Activated CD4-positive, alpha-beta T cell treated with anti-CD3 and anti-CD28 coated beads, Interleukin-2, amount 10 ng/mL, durations not matched to agents 7 days and 5 days (primary cell): ENCODE results near the gene ROBO1. TPM values are rescaled to one million over a fixed set of nuclear protein-coding genes. Genes with fewer than 3 reads are reported as not detected.
"Not testable (repeated sequence)": the region's sequence is repeated elsewhere in the genome, so short reads cannot be mapped to it uniquely, and the experiment has no call there.

Source experiments
- CTCF ChIA-PET: fragments of 350-600 bp; sonication (Branson Sonifier 250); formaldehyde crosslinking; loops from one replicate; lab custom pipeline; 2021; ENCODE audit warnings: antibody characterized with exemption; lab: Charles Lee
- POLR2A ChIA-PET: fragments of 350-600 bp; sonication (Branson Sonifier 250); formaldehyde crosslinking; loops from one replicate; lab custom pipeline; 2021; ENCODE audit warnings: antibody characterized with exemption; lab: Charles Lee
- DNase-seq: peaks from one replicate; pipeline ENCODE4 v3.0.0-alpha.2; 2020
- H3K27ac Mint-ChIP-seq: one replicate; pipeline ENCODE4 v1.8.0; 2021; ENCODE audit warnings: mild to moderate bottlenecking, moderate library complexity, mixed read lengths
- H3K27me3 Mint-ChIP-seq: one replicate; pipeline ENCODE4 v1.8.0; 2021; ENCODE audit warnings: mixed read lengths
- H3K36me3 Mint-ChIP-seq: one replicate; pipeline ENCODE4 v1.8.0; 2021; ENCODE audit warnings: low read depth, mixed read lengths
- H3K4me1 Mint-ChIP-seq: one replicate; pipeline ENCODE4 v1.8.0; 2021; ENCODE audit warnings: mixed read lengths
- H3K4me3 Mint-ChIP-seq: one replicate; pipeline ENCODE4 v1.8.0; 2021; ENCODE audit warnings: mild to moderate bottlenecking, moderate library complexity, mixed read lengths
- H3K9me3 Mint-ChIP-seq: one replicate; pipeline ENCODE4 v1.8.0; 2021; ENCODE audit warnings: mixed read lengths
- total RNA-seq, 2 experiments: library from RNA; stranded (reverse); gene quantifications; one replicate each; pipeline ENCODE4 v1.2.3, GENCODE V29; 2021

Gene ROBO1
- total RNA-seq, 2 experiments from 2014 or later, result 0.55 to 0.62 TPM

- no peak overlapping the region for H3K4me3 Mint-ChIP-seq
- no peak overlapping the region for H3K27ac Mint-ChIP-seq
- ChIA-PET CTCF (no interaction called here), POLR2A (no interaction called here)
- H3K36me3 Mint-ChIP-seq, result no peaks in the 10 kb centered on the region
- H3K27me3 Mint-ChIP-seq, result no peaks in the 10 kb centered on the region
- no peaks in the 10 kb centered on the region for H3K9me3 Mint-ChIP-seq
- no peaks in the 10 kb centered on the region for H3K4me1 Mint-ChIP-seq
- DNase-seq, result no peak
Observed at GRCh38 chr3:78698431-78698830, 1069.4 kb downstream of the ROBO1 start.

GRCh38 chr3:78697426-78697825, 1070.4 kb downstream of the ROBO1 start:
- Mint-ChIP-seq H3K27me3 (no peaks in the 10 kb centered on the region), H3K36me3 (no peaks in the 10 kb centered on the region), H3K4me3 (no peak overlapping the region), H3K9me3 (no peaks in the 10 kb centered on the region), H3K27ac (no peak overlapping the region), H3K4me1 (no peaks in the 10 kb centered on the region)
- no peak for DNase-seq
- CTCF ChIA-PET, result no interaction called here
- POLR2A ChIA-PET, result no interaction called here

GRCh38 chr3:78690766-78691165, 1077.0 kb downstream of the ROBO1 start:
- Mint-ChIP-seq H3K4me3 (no peak overlapping the region), H3K36me3 (no peaks in the 10 kb centered on the region), H3K9me3 (no peaks in the 10 kb centered on the region), H3K27ac (no peak overlapping the region), H3K4me1 (no peaks in the 10 kb centered on the region), H3K27me3 (no peaks in the 10 kb centered on the region)
- DNase-seq, result no peak
- ChIA-PET POLR2A (no interaction called here), CTCF (no interaction called here)

GRCh38 chr3:78689378-78689777, 1078.4 kb downstream of the ROBO1 start:
- Mint-ChIP-seq H3K36me3 (no peaks in the 10 kb centered on the region), H3K4me1 (no peaks in the 10 kb centered on the region), H3K9me3 (no peaks in the 10 kb centered on the region), H3K27me3 (no peaks in the 10 kb centered on the region), H3K4me3 (no peak overlapping the region), H3K27ac (no peak overlapping the region)
- ChIA-PET CTCF (no interaction called here), POLR2A (no interaction called here)
- no peak for DNase-seq

GRCh38 chr3:78687520-78687919, 1080.3 kb downstream of the ROBO1 start:
- ChIA-PET CTCF (no interaction called here), POLR2A (no interaction called here)
- H3K36me3 Mint-ChIP-seq, result no peaks in the 10 kb centered on the region
- no peaks in the 10 kb centered on the region for H3K4me1 Mint-ChIP-seq
- H3K9me3 Mint-ChIP-seq, result no peaks in the 10 kb centered on the region
- H3K27ac Mint-ChIP-seq, result no peak overlapping the region
- H3K27me3 Mint-ChIP-seq, result no peaks in the 10 kb centered on the region
- DNase-seq, result no peak
- H3K4me3 Mint-ChIP-seq, result no peak overlapping the region

GRCh38 chr3:78683284-78683683, 1084.5 kb downstream of the ROBO1 start:
- no peaks in the 10 kb centered on the region for H3K36me3 Mint-ChIP-seq
- H3K4me1 Mint-ChIP-seq, result no peaks in the 10 kb centered on the region
- H3K4me3 Mint-ChIP-seq, result no peak overlapping the region
- ChIA-PET POLR2A (no interaction called here), CTCF (no interaction called here)
- H3K9me3 Mint-ChIP-seq, result no peaks in the 10 kb centered on the region
- DNase-seq, result no peak
- H3K27me3 Mint-ChIP-seq, result no peaks in the 10 kb centered on the region
- no peak overlapping the region for H3K27ac Mint-ChIP-seq

- H3K36me3 Mint-ChIP-seq, H3K4me1 Mint-ChIP-seq, H3K27me3 Mint-ChIP-seq, POLR2A ChIA-PET, H3K27ac Mint-ChIP-seq, H3K9me3 Mint-ChIP-seq, DNase-seq, CTCF ChIA-PET, H3K4me3 Mint-ChIP-seq: not testable (repeated sequence)
Observed at GRCh38 chr3:78675119-78675805, 1092.5 kb downstream of the ROBO1 start.

GRCh38 chr3:78670746-78671145, 1097.1 kb downstream of the ROBO1 start:
- Mint-ChIP-seq H3K27me3 (no peaks in the 10 kb centered on the region), H3K27ac (no peak overlapping the region), H3K4me1 (no peaks in the 10 kb centered on the region), H3K9me3 (no peaks in the 10 kb centered on the region), H3K4me3 (no peak overlapping the region), H3K36me3 (no peaks in the 10 kb centered on the region)
- ChIA-PET CTCF (no interaction called here), POLR2A (no interaction called here)
- DNase-seq, result no peak

- H3K27ac Mint-ChIP-seq, result no peak overlapping the region
- CTCF ChIA-PET, result no interaction called here
- H3K27me3 Mint-ChIP-seq, result no peaks in the 10 kb centered on the region
- H3K9me3 Mint-ChIP-seq, result no peaks in the 10 kb centered on the region
- H3K36me3 Mint-ChIP-seq, result no peaks in the 10 kb centered on the region
- POLR2A ChIA-PET, result no interaction called here
- no peaks in the 10 kb centered on the region for H3K4me1 Mint-ChIP-seq
- no peak overlapping the region for H3K4me3 Mint-ChIP-seq
- DNase-seq, result no peak
Observed at GRCh38 chr3:78670094-78670493, 1097.7 kb downstream of the ROBO1 start.

GRCh38 chr3:78668302-78668701, 1099.5 kb downstream of the ROBO1 start:
- DNase-seq, result no peak
- ChIA-PET CTCF (no interaction called here), POLR2A (no interaction called here)
- H3K9me3 Mint-ChIP-seq, result no peaks in the 10 kb centered on the region
- no peak overlapping the region for H3K4me3 Mint-ChIP-seq
- H3K4me1 Mint-ChIP-seq, result no peaks in the 10 kb centered on the region
- no peak overlapping the region for H3K27ac Mint-ChIP-seq
- no peaks in the 10 kb centered on the region for H3K36me3 Mint-ChIP-seq
- H3K27me3 Mint-ChIP-seq, result no peaks in the 10 kb centered on the region

- H3K27ac Mint-ChIP-seq, result no peak overlapping the region
- H3K4me1 Mint-ChIP-seq, result no peaks in the 10 kb centered on the region
- no peak for DNase-seq
- CTCF ChIA-PET, result no interaction called here
- H3K27me3 Mint-ChIP-seq, result no peaks in the 10 kb centered on the region
- no peaks in the 10 kb centered on the region for H3K36me3 Mint-ChIP-seq
- no peaks in the 10 kb centered on the region for H3K9me3 Mint-ChIP-seq
- POLR2A ChIA-PET, result no interaction called here
- no peak overlapping the region for H3K4me3 Mint-ChIP-seq
Observed at GRCh38 chr3:78666470-78666800, 1101.4 kb downstream of the ROBO1 start.

- POLR2A ChIA-PET, result no interaction called here
- H3K27me3 Mint-ChIP-seq, result no peaks in the 10 kb centered on the region
- H3K4me1 Mint-ChIP-seq, result no peaks in the 10 kb centered on the region
Observed at GRCh38 chr3:78665776-78666469, 1101.9 kb downstream of the ROBO1 start.

GRCh38 chr3:78665101-78665500, 1102.7 kb downstream of the ROBO1 start:
- Mint-ChIP-seq H3K27me3 (no peaks in the 10 kb centered on the region), H3K27ac (no peak overlapping the region), H3K4me3 (no peak overlapping the region), H3K4me1 (no peaks in the 10 kb centered on the region), H3K36me3 (no peaks in the 10 kb centered on the region), H3K9me3 (no peaks in the 10 kb centered on the region)
- ChIA-PET CTCF (no interaction called here), POLR2A (no interaction called here)
- no peak for DNase-seq

More at GRCh38 chr3:78665776-78666469, 1101.9 kb downstream of the ROBO1 start:
- Mint-ChIP-seq H3K36me3 (no peaks in the 10 kb centered on the region), H3K4me3 (no peak overlapping the region), H3K27ac (no peak overlapping the region), H3K9me3 (no peaks in the 10 kb centered on the region)
- CTCF ChIA-PET, result no interaction called here
- no peak for DNase-seq

- POLR2A ChIA-PET, result no interaction called here
- no peak for DNase-seq
- Mint-ChIP-seq H3K27ac (no peak overlapping the region), H3K4me1 (no peaks in the 10 kb centered on the region), H3K4me3 (no peak overlapping the region), H3K36me3 (no peaks in the 10 kb centered on the region), H3K27me3 (no peaks in the 10 kb centered on the region), H3K9me3 (no peaks in the 10 kb centered on the region)
- CTCF ChIA-PET, result no interaction called here
Observed at GRCh38 chr3:78660957-78661356, 1106.8 kb downstream of the ROBO1 start.
